ENCODE data around the gene INF2. TPM values are rescaled to one million over a fixed set of nuclear protein-coding genes. Genes with fewer than 3 reads are reported as not detected.

INF2 gene
- total RNA-seq, 1 experiment from 2014 or later: 70.8 TPM

GRCh38 chr14:104767634-104767918 is 78.2 kb downstream of the INF2 start:
- no TSS peak for BruUV-seq (replicated peaks)
- H3K27me3 Mint-ChIP-seq (ENCODE audit: insufficient read depth, unreplicated experiment): no peaks in the 10 kb centered on the region
- Histone ChIP-seq H3K4me1 (peaks cover 18% of the 10 kb centered on the region), H3K36me3 (ENCODE audit: control insufficient read depth, insufficient read depth, low read length) (peaks cover 7% of the 10 kb centered on the region), H3K27me3 (replicated peaks; ENCODE audit: control insufficient read depth, insufficient read depth, low read length) (no peaks in the 10 kb centered on the region), H3K9me3 (no peaks in the 10 kb centered on the region; the same call in 1 of the 2 replicates), H3K4me3 (ENCODE audit: low read depth, low read length) (peak overlapping the region; percentile 11)
- no peak for TF ChIP-seq CTCF (IDR thresholded peaks at IDR 0.05; ENCODE audit: insufficient read depth in 1 of 2, low read depth in 1 of 2, low read length in 1 of 2, severe bottlenecking in 1 of 2, unreplicated experiment in 1 of 2)
- no peak for DNase-seq
- no peak overlapping the region for H3K4me3 Mint-ChIP-seq (ENCODE audit: unreplicated experiment)
- POLR2A ChIA-PET: interaction anchor here (0.6 to 2.4 kb wide), 3 partner anchors 15 to 221 kb away, joined by 5 to 14 read pairs (median 6); partner anchors contain the start of gene SIVA1
- H3K36me3 Mint-ChIP-seq (ENCODE audit: insufficient read depth, unreplicated experiment): peaks cover 45% of the 10 kb centered on the region
- H3K9me3 Mint-ChIP-seq (ENCODE audit: unreplicated experiment): no peaks in the 10 kb centered on the region
- CTCF ChIA-PET: interaction anchor here (0.8 to 1.0 kb wide), 2 partner anchors 15 to 58 kb away, joined by 3 read pairs; no protein-coding TSS in a partner anchor
- intact Hi-C loops (cut with micrococcal nuclease; ENCODE audit: unreplicated experiment): loop anchor here (2.0 kb wide), 1 partner anchor 15 kb away; the partner anchor contains the start of gene SIVA1
- peaks cover 13% of the 10 kb centered on the region for H3K4me1 Mint-ChIP-seq (ENCODE audit: low read depth, unreplicated experiment)
- peak overlapping the region; percentile 72 for H3K27ac Mint-ChIP-seq (ENCODE audit: unreplicated experiment)

GRCh38 chr14:104768437-104769323 is 79.3 kb downstream of the INF2 start:
- intact Hi-C loops (cut with micrococcal nuclease; ENCODE audit: unreplicated experiment): loop anchor here (1.0 kb wide), 1 partner anchor 58 kb away; no protein-coding TSS in a partner anchor
- no peaks in the 10 kb centered on the region; the same call in 1 of the 2 replicates for H3K9me3 ChIP-seq
- H3K27me3 ChIP-seq (replicated peaks; ENCODE audit: control insufficient read depth, insufficient read depth, low read length): no peaks in the 10 kb centered on the region
- H3K27ac Mint-ChIP-seq (ENCODE audit: unreplicated experiment): peak overlapping the region; percentile 72
- H3K4me3 ChIP-seq (ENCODE audit: low read depth, low read length): no peak overlapping the region
- CTCF ChIA-PET: interaction anchor here (0.6 to 1.7 kb wide), 18 partner anchors 10 to 1053 kb away, joined by 3 to 58 read pairs (median 4); partner anchors contain the start of genes AKT1, CEP170B, SIVA1 and XRCC3
- no peaks in the 10 kb centered on the region for H3K9me3 Mint-ChIP-seq (ENCODE audit: unreplicated experiment)
- H3K4me1 ChIP-seq: peaks cover 18% of the 10 kb centered on the region
- peaks cover 13% of the 10 kb centered on the region for H3K4me1 Mint-ChIP-seq (ENCODE audit: low read depth, unreplicated experiment)
- POLR2A ChIA-PET: interaction anchor here (0.9 to 1.5 kb wide), 3 partner anchors 16 to 96 kb away, joined by 3 to 7 read pairs (median 6); partner anchors contain the start of gene SIVA1
- H3K36me3 ChIP-seq (ENCODE audit: control insufficient read depth, insufficient read depth, low read length): peaks cover 7% of the 10 kb centered on the region
- no TSS peak for BruUV-seq (replicated peaks)
- peaks cover 56% of the 10 kb centered on the region for H3K36me3 Mint-ChIP-seq (ENCODE audit: insufficient read depth, unreplicated experiment)
- no peaks in the 10 kb centered on the region for H3K27me3 Mint-ChIP-seq (ENCODE audit: insufficient read depth, unreplicated experiment)
- H3K4me3 Mint-ChIP-seq (ENCODE audit: unreplicated experiment): peak overlapping the region; percentile 31
- peak; percentile 90 to 95 for DNase-seq
- peak; percentile 90 to 93 for TF ChIP-seq CTCF (IDR thresholded peaks at IDR 0.05; ENCODE audit: insufficient read depth in 1 of 2, low read depth in 1 of 2, low read length in 1 of 2, severe bottlenecking in 1 of 2, unreplicated experiment in 1 of 2)

- Histone ChIP-seq H3K9me3 (no peaks in the 10 kb centered on the region; the same call in 1 of the 2 replicates), H3K4me1 (peaks cover 18% of the 10 kb centered on the region), H3K4me3 (ENCODE audit: low read depth, low read length) (no peak overlapping the region), H3K27me3 (replicated peaks; ENCODE audit: control insufficient read depth, insufficient read depth, low read length) (no peaks in the 10 kb centered on the region), H3K36me3 (ENCODE audit: control insufficient read depth, insufficient read depth, low read length) (peaks cover 7% of the 10 kb centered on the region)
- Mint-ChIP-seq H3K27me3 (ENCODE audit: insufficient read depth, unreplicated experiment) (no peaks in the 10 kb centered on the region), H3K27ac (ENCODE audit: unreplicated experiment) (peak overlapping the region; percentile 39), H3K9me3 (ENCODE audit: unreplicated experiment) (no peaks in the 10 kb centered on the region), H3K4me3 (ENCODE audit: unreplicated experiment) (no peak overlapping the region), H3K36me3 (ENCODE audit: insufficient read depth, unreplicated experiment) (peaks cover 64% of the 10 kb centered on the region), H3K4me1 (ENCODE audit: low read depth, unreplicated experiment) (peaks cover 13% of the 10 kb centered on the region)
- no peak for DNase-seq
- ChIA-PET POLR2A (interaction anchor here (0.6 to 1.5 kb wide), 3 partner anchors 17 to 95 kb away, joined by 3 to 7 read pairs (median 6); partner anchors contain the start of gene SIVA1), CTCF (interaction anchor here (0.8 to 1.8 kb wide), 9 partner anchors 17 to 57 kb away, joined by 3 to 58 read pairs (median 4); partner anchors contain the start of genes SIVA1 and ZBTB42)
- TF ChIP-seq CTCF (IDR thresholded peaks at IDR 0.05; ENCODE audit: insufficient read depth in 1 of 2, low read depth in 1 of 2, low read length in 1 of 2, severe bottlenecking in 1 of 2, unreplicated experiment in 1 of 2): no peak
- intact Hi-C loops (cut with micrococcal nuclease; ENCODE audit: unreplicated experiment): no loop called here
- BruUV-seq (replicated peaks): no TSS peak
Observed at GRCh38 chr14:104769324-104770071, 80.1 kb downstream of the INF2 start.
